Neural progenitor cell (in vitro differentiated cells): ENCODE results near the gene IGDCC3.

Source experiments
- EZH2 ChIP-seq: fragments of 200-600 bp; sonication (generic); IDR thresholded peaks from 2 replicates; pipeline ENCODE4 v1.6.1; 2017; ENCODE audit warnings: antibody characterized with exemption, mild to moderate bottlenecking, moderate library complexity
- TF ChIP-seq, protein P1 (sequence below): fragments of 200-600 bp; sonication (generic); IDR thresholded peaks from 2 replicates; pipeline ENCODE4 v1.5.1; 2017; ENCODE audit warnings: antibody characterized with exemption, mild to moderate bottlenecking

DNA sequence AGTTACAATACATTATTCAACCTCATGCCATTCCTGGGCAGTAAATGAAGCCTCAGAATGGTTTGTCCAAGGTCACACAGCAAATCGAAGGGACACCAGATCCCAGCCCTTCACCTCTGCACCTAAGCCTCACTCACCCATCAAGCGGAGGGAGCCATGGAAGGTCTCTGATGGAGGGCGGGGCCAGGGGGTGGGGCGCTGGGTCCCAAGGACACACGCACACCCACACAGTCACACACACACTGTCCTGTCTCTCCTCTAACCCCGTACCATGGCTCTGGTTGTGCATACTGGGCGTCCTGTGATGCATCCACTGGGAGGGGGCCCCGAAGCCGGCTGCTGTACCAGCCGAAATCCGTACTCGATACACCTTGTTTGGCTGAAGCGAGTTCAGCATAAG, 15.3 kb upstream of the IGDCC3 start:
- TF ChIP-seq EZH2, result no peak
- TF ChIP-seq, protein P1, sequence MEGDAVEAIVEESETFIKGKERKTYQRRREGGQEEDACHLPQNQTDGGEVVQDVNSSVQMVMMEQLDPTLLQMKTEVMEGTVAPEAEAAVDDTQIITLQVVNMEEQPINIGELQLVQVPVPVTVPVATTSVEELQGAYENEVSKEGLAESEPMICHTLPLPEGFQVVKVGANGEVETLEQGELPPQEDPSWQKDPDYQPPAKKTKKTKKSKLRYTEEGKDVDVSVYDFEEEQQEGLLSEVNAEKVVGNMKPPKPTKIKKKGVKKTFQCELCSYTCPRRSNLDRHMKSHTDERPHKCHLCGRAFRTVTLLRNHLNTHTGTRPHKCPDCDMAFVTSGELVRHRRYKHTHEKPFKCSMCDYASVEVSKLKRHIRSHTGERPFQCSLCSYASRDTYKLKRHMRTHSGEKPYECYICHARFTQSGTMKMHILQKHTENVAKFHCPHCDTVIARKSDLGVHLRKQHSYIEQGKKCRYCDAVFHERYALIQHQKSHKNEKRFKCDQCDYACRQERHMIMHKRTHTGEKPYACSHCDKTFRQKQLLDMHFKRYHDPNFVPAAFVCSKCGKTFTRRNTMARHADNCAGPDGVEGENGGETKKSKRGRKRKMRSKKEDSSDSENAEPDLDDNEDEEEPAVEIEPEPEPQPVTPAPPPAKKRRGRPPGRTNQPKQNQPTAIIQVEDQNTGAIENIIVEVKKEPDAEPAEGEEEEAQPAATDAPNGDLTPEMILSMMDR, result no peak
